Activated T-helper 1 cell treated with anti-CD3 and anti-CD28 coated beads, Interleukin-2, amount 50 U/mL, for 16 hours (primary cell): ENCODE measurements around the gene HYCC1.
"Not testable (repeated sequence)": the region's sequence is repeated elsewhere in the genome, so short reads cannot be mapped to it uniquely, and the experiment has no call there.

ENCODE experiments used
- DNase-seq, 2 donors: peaks; one replicate each; pipeline ENCODE4 v3.0.0-alpha.2; 2020; ENCODE audit warnings: low read depth in 1 of 2, low spot score in 1 of 2

Gene HYCC1

DNA sequence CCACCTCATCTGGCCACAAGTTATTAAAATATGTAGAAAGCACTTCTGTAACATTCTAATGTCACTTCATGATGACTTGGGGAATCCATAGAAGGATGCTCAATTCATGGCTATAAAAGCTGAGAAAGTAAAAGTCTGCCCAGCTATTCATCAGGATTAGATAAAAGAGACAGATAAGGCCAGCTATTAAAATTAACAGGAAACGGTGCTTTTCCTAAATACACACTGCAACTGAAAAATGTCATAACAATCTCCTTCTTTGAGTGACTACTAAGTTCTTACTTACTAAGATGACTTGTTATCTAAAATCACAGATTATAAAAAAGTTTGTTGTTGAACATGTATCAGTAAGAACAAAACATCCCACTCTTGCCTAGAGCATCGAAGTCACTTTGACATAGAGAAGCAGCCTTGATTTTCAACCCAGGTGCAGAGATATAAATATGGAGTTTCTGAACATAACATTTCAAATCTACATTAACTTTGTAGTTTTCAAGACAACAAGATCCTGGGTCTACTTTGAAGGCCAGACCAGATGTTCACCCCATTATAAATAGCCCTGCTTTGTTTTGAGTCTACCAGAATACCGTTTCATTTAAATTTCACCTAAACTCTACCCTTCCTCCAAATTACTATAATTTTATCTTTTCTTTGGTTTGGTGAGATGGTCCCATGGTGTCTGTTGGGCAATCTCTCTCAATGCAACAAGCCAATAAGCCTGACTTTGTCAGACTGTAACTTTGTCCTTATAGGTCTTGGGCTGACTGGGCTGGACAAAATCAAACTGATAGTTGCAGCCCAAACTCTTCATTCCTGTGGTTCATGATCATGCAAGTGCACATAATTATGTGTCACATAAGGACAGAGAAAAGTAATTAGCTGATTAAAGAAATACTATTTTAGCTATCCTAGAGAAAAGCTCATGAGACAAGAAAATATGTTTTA, 24.0 kb downstream of the HYCC1 start:
- no peak for DNase-seq

DNA sequence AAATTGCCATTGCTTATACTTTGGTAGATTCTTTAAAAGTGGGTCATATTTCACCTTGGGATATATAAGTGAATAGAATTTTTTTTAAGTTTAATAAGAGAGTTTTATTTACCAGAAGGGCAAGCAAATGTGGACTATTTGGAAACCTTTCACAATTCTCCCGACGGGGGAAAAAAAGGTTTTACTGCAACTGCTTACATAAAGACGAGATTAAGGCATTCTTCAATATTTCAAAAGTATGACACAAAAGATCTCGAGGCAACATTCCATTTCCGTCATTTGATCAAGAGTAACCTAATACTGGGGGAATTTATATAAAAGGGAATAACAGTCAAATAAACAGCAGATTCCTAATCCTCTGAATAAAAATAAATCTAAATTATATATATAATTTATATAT, 28.5 kb downstream of the HYCC1 start:
- DNase-seq, result no peak

DNA sequence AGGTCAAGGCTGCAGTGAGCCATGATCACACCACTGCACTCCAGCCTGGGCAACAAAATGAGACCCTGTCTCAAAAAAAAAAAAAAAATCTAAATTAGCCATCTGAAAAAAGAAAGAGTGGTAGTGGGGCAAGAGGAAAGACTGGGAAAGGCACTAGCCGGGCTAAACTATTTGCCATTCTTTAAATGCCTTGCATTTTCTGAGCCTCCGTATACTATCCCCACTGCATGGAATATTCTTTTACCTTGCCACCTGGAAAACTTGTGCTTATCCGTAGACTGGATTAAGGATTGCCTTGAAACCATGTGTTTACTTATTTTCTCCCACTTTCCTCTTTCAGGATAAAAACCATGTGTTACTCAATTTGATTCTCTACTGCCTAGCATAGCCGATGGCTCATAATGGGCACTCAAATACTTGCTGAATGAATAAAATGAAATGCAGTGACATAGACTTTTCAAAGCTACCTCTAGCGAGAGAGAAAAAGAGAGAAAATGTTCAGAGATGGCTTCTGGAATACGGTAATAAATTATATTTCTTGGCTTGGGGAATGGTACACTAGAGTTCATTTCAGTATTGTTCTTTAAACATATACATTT, 30.6 kb downstream of the HYCC1 start:
- DNase-seq, result no peak

DNA sequence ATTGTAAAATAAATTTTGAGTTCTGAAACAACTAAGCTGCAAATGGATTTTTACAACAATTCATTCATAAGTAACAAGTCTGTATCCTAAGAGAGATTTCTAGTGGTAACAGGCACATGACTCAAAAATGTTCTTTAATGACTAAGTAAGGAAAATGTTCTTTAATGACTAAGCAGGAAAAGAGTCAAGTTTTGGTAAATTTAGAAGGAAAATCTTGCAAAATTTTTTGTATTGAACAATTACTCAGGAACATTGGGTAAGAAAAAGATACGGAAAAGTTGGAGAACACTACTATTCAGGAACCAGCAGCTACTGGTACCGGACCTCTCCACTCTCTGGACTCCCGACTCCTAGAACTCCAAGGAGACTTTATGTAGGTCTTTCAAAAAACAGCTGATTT, 33.5 kb downstream of the HYCC1 start:
- DNase-seq, result no peak

DNA sequence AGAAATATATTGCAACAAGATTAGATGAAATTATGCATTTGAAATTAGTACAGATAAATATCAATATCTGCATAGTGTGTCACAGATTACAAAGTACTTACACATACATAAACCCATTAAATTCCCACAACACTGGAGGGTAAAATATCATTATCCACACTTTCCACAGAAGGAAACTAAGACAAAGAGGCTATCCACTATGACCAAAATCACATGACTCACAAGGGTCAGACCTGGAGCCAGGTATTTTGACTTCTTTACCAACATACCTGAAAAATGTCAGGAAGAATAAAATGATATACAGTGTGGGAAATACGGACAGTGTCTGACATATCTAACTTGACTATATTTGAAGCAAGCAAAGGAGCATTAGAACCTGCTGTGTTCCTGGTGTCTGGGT, 34.1 kb downstream of the HYCC1 start:
- no peak for DNase-seq

DNA sequence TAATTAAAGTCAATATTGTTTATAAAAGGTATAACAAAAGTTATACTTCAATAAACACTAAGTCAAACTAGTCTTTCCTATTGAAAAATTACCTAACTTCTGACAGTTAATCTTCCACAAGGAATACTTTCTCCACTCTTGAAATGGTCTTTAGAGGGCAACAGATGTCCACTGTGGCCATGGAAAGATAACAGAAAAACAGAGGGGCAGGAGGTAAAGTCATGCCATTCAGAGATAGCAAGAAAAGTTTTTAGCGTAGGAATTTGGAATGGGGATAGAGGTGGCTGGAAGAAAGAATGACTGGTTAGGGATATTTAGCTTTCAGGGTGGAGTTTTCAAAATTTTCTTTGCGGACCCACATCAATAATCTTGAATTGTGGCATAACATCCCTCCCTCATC, 34.7 kb downstream of the HYCC1 start:
- DNase-seq, result no peak

DNA sequence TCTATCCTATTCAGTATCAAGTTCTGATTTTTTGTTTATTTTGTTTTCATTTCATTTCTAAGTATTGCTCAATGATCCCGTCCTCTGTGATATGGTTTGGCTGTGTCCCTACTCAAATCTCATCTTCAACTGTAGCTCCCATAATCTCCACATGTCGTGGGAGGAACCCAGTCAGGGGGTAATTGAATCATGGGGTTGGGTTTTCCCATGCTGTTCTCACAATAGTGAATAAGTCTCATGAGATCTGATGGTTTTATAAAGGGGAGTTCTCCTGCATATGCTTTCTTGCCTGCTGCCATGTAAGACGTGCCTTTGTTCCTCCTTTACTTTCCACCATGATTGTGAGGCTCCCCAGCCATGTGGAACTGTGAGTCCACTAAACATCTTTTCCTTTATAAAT, 39.3 kb downstream of the HYCC1 start:
- not testable (repeated sequence) for DNase-seq

DNA sequence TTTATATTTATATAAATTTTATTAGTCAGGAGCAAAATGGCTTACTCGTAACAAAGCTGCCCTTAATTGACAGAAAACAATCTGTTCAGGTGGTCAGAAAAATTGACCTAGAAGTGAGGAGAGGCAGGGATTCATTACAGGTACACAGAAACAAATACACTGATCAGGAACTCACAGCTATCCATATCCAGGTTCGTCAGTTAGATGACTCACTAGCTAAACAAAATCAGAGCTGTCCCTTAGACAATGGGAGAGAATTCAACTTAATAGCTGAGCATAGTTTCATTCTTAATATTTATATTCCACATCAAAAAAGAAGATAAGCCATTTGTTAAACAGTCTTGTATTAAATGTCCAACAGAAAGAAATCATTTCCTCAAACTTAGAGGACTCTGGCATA, 41.7 kb downstream of the HYCC1 start:
- no peak for DNase-seq

DNA sequence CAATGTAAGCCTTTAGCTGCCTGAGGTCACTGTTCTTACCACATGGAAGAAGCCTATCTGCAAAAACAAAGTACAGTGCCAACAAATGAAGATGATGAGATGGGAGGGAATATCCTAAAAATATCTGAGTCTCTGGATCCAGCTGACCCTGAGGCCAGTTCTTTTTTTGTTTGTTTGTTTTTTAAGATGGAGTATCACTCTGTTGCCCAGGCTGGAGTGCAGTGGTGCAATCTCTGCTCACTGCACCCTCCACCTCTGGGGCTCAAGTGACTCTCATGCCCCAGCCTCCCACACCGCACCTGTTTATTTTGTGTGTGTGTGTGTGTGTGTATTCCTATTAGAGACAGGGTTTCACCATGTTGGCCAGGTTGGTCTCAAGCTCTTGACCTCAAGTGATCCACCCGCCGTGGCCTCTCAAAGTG, 44.9 kb downstream of the HYCC1 start:
- no peak for DNase-seq
